Measurements from ENCODE around the gene GSG1L.

Gene GSG1L

DNA sequence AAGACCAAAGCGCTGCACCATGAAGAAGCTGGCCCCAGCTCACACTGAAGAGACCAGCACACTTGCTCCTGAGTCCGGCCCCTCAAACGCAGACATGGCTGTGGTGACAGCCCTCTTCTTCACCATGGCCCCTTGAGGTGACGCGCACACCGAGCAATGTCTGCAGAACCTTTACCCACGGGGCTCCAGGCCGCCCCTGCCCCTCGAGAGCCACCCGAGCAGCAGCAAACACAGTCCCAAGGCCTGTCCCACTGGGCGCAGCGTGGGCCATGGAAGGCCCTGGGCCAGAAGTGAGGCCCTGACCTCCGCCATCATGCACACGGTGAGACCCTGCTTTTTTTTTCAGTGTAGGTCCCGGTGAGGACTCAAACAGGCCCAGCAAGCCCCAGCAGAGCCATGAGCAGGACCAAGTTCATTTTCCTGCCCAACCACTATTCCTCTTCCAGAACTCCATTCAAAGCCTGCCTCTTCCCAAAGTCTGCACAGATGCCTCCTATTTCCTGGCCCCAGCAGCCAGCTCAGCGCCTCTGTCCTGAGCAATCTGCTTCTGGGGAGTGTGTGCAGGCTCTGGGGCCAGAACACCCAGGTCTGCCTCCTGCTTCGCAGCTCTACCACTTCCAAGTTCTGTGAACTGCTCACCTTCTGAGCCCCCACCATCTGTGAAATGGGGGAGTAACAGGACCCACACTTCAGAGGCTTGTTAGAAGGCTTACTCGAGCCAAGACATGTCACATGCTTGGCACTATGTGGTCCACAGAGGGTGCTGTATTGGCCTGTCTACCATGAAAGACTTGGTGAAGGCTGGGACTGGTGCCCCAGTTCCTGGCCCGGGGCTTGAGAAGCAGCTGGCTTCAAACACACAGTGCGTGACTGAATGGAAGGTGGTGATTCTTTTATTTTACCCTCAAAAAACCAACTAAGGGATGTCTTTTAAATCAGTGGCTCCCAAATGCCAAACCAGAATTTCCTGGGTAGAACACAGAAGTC, 35.7 kb upstream of the GSG1L start:
- DNase-seq = no peak
- Mint-ChIP-seq H3K9me3 (no peaks in the 10 kb centered on the region), H3K27ac (peak overlapping the region in 1 of 2 donors; percentile 13), H3K4me3 (no peak overlapping the region), H3K27me3 (no peaks in the 10 kb centered on the region), H3K4me1 (peaks cover 5% of the 10 kb centered on the region)
- ATAC-seq = no peak

DNA sequence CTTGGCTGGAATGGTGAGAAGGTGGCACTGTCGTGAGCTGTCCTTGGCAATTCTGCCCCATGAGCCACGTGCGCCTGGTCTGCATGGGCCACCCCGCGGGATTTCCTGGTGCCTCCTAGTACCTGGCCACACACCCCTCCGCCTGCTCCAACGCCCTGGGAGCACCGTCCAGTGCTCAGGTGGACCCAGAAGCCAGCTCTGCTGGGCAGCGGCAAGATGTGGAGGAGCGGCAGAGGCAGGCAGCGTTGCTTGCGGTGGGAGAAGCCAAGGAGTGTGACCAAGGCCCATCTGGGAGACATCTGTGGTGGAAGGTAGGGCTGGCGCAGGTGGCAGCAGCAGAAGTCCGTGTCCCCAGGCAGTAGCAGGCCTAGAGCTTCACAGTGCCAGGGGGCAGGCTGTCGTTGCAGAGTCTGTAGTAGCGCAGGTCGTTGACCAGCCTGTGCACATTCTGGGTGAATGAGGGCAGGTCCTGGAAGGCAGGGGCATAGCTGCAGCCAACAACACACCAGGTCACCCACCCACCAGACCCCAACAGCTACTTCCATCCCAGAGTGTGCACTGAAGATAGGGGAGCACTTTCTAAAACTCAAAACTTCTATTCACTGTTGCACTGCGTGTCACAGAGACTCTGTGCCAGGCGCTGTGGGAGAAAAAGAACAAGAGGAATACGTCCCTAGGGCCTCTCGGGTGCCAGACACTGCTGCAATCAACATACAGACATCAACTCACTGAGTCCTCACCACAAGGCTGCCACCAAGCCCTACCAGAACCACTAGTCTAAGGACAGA, 34.9 kb upstream of the GSG1L start:
- Mint-ChIP-seq H3K27ac (peak overlapping the region in 1 of 2 donors; percentile 88), H3K4me1 (peaks cover 1% of the 10 kb centered on the region), H3K27me3 (no peaks in the 10 kb centered on the region), H3K9me3 (no peaks in the 10 kb centered on the region), H3K4me3 (no peak overlapping the region)
- DNase-seq (no peak), ATAC-seq (no peak)

DNA sequence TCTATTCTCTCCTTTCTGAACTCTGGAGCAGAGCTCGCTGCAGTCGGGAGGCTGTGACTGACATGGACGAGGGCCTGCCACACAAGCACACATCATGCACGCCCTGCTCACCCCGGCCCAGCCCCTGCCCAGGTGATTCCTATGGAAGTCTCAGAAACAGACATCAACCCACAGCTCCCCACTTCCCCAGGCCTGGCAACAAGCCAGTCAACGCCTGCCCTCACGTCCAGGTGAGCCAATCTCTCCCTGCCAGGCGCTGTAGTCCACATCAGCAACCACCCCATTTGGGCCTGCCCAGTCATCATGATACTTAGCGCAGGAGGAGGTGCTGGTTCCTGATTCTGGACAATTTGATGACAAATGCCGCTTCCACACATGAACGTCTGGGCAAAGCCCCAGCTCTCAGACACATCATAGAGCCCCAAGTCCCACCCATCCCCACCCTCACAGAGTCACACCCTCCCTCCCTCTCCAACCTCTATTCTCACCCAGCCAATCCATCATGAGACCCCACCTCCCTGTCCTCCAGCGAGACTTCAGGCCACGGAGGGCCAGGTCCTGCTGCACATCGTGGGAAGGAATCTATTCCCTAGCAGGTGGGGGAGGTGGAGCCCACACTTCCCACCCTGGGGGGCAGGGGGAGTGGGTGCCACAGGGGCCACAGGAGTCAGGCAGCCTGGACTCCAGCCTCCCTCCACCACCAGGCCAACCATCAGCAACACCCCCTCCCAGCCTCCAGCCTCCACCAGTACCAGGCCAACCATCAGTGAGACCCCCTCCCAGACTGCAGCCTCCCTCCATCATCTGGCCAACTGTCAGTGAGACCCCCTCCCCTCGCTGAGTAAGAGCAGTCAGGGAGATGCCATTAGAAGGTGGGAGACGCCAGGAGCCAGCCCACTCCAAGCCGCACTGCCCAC, 33.7 kb upstream of the GSG1L start:
- DNase-seq (no peak), ATAC-seq (no peak)
- H3K9me3 Mint-ChIP-seq = no peaks in the 10 kb centered on the region
- H3K27me3 Mint-ChIP-seq = no peaks in the 10 kb centered on the region
- H3K4me1 Mint-ChIP-seq = no peaks in the 10 kb centered on the region
- H3K4me3 Mint-ChIP-seq = peak overlapping the region in 1 of 2 donors; percentile 40
- H3K27ac Mint-ChIP-seq = peak overlapping the region in 1 of 2 donors; percentile 88

DNA sequence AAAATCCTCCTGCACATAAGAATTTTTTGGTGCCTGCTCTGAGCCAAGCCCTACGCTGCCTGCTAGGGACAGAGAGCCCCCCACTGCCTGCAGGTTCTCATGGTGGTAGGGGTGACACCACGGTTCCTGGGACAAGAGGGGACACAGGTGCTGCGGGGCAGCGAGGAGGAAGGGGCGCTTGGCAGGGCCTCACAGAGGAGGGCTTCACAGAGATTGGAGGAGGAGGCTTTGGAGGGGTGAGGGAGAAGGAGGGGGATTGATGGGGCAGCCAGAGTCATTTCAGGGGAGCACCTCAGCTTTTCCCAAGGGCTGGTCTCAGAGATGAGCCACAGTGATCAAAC, 29.8 kb upstream of the GSG1L start:
- no peak for DNase-seq
- Mint-ChIP-seq H3K27me3 (no peaks in the 10 kb centered on the region), H3K4me1 (peaks cover 12% of the 10 kb centered on the region), H3K27ac (peak overlapping the region in 1 of 2 donors; percentile 7), H3K9me3 (no peaks in the 10 kb centered on the region), H3K4me3 (no peak overlapping the region)
- ATAC-seq = no peak

DNA sequence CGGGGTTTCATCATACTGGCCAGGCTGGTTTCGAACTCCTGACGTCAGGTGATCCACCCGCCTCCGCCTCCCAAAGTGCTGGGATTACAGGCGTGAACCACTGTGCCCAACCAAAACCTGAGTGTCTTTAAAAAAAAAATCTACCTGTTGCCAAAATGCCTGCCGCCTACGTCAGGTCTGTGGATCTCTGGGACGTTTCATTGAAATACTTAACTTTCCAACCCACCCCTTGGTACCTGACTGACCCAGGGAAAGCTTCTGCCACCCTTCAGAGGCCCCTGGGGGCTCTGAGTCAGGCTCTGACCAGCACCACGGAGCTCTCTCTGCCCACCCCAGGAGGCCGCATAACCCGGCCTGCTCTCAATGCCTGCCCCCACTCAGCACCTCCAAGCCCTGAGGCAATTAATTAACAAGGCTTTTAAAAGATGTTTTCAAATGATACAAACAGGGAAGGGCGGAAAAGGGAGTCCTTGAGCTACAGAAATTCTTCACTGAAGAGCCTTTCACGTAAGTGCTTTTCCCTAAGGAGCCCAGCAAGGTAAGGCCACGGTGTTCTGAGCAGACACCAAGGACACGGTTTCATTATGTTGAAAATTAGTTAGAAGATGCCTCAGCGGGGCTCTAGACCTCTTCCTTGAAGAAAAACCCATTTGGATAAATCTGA, 29.3 kb upstream of the GSG1L start:
- ATAC-seq = no peak
- Mint-ChIP-seq H3K4me1 (peaks cover 12% of the 10 kb centered on the region), H3K27me3 (no peaks in the 10 kb centered on the region), H3K4me3 (no peak overlapping the region), H3K9me3 (no peaks in the 10 kb centered on the region), H3K27ac (peak overlapping the region in 1 of 2 donors; percentile 74)
- no peak for DNase-seq

DNA sequence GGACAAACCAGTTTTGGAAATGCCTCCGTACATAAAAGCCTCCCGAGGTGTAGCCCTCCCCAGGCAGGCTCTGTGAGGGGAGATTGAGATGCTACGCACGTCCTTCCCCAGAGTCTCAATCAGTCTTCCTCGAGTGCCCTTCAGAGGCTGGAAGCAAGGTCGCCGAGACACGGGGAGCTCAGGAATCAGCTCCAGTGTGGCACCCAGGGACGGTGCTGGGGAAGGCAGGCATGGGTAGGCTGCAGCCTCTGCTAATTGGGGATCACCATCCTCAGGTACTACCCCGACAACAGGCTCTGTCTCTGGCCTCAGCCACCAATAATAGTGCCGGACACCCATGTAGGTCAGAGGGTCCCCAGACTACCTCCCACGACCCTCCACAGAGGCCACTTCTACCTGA, 28.1 kb upstream of the GSG1L start:
- Mint-ChIP-seq H3K4me3 (no peak overlapping the region), H3K9me3 (no peaks in the 10 kb centered on the region), H3K27me3 (no peaks in the 10 kb centered on the region), H3K27ac (no peak overlapping the region), H3K4me1 (peaks cover 12% of the 10 kb centered on the region)
- DNase-seq = no peak
- ATAC-seq = no peak

DNA sequence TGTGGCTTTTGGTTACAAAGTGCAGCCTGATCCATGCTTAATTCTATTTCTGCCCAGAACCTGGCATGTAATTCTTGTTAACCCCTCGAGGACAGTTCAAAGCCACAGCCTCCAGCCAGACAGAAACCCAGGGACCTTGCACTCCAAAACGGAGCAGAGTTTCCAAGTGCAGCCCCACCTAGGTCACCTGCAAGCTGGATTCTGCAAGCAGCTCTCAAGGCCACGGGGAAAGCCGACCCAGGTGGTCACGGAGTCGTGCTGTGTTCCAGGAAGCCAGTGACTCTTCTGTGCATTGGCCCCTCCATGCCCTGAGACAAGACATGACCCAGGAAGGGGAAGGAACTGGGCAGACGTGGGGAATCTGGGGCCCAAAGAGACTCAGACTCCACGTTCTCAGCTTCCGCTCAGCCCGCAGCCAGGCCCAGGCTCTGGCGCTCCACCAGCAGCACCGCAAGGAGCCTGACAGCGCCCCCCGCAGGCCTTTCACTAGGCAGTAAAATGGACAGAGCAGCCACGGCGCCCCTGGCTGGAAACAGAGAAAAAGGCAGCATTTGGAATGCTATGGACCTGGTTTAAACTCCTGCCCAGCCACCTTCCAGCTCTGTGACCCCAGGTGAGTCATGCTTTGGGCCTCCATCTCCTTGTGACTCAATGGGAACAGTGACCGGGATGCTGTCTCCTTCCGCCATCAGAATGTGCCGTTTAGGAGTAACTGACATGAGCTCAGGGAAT, 27.3 kb upstream of the GSG1L start:
- ATAC-seq = no peak
- Mint-ChIP-seq H3K4me3 (no peak overlapping the region), H3K27ac (no peak overlapping the region), H3K4me1 (peaks cover 12% of the 10 kb centered on the region), H3K27me3 (no peaks in the 10 kb centered on the region), H3K9me3 (no peaks in the 10 kb centered on the region)
- no peak for DNase-seq

DNA sequence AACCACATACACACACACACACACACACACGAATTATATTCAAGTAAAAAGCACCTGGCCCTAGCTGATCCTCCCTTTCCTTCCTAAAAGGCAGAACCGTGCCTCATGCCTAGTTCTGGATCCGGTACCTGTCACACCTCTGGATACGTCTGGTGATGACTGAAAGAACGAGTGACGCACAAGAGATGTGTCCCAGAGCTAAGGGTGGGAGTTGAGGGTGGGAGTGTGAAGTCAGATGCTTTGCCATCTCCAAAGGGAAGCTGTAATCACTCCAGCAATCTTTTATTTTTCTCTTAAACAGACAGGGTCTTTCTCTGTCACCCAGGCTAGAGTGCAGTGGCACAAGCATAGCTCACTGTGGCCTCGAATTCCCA, 26.5 kb upstream of the GSG1L start:
- no peak overlapping the region for H3K4me3 Mint-ChIP-seq
- ATAC-seq = no peak
- peaks cover 12% of the 10 kb centered on the region for H3K4me1 Mint-ChIP-seq
- peak overlapping the region; percentile 16 to 35 for H3K27ac Mint-ChIP-seq
- no peaks in the 10 kb centered on the region for H3K27me3 Mint-ChIP-seq
- H3K9me3 Mint-ChIP-seq = no peaks in the 10 kb centered on the region
- DNase-seq = no peak

DNA sequence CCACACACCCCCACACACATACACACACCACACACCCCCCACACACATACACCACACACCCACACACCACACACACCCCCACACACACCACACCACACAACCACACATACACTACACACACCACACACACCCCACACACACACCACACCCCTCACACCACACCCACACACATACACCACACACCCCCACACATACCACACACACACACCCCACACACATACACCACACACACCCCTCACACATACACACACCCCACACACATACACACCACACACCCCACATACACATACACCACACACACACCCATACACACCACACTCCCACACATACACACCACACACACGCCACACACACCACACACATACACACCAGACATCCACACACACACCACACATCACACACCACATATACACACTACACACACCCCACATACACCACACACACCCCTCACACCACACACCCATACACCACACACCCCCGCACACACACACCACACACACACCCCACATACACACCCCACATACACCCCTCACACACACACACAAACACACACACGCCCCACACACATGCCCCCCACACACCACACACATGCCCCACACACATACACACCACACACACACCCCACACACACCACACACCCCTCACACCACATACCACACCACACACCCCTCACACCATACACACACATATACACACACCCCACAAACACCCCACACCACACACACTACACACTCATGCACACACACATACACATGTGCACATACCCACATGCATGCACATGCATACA, 25.9 kb upstream of the GSG1L start:
- Mint-ChIP-seq H3K9me3 (no peaks in the 10 kb centered on the region), H3K27ac (peak overlapping the region; percentile 57 to 83), H3K4me3 (no peak overlapping the region), H3K27me3 (no peaks in the 10 kb centered on the region), H3K4me1 (peaks cover 12% of the 10 kb centered on the region)
- ATAC-seq (peak; percentile 39), DNase-seq (no peak)

DNA sequence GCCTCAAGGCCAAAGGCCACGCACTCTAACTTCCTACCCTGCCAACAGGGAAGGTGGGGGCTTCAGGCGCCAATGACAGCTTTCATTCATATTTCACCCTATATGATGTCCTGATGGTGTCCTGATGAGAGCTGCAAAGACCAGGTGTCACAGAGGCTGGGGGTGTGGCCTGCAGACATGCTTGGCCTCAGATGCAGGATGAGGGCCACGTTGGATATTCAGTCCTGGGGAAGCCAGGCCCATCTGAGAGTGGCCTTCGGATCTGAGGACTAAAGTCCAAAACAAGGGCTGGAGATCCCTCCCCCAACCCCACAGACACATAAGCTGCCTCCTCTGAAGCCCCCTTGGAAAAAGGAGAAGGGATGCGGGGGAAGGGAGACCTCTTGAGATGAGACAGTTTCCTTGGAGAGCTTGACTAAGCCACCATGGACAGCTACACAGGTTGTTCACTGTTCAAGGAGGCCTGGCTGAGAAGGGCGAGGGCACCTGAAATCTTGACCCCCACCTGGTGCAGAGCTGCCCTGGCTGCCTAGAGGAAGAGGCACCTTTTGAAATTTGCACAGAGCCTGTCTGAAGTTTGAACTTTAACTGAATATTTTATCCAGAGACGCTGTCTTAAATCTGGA, 24.3 kb upstream of the GSG1L start:
- H3K4me1 Mint-ChIP-seq = peaks cover 12% of the 10 kb centered on the region
- H3K27ac Mint-ChIP-seq = no peak overlapping the region
- H3K9me3 Mint-ChIP-seq = no peaks in the 10 kb centered on the region
- no peaks in the 10 kb centered on the region for H3K27me3 Mint-ChIP-seq
- no peak for DNase-seq
- ATAC-seq = peak; percentile 38
- H3K4me3 Mint-ChIP-seq = no peak overlapping the region

DNA sequence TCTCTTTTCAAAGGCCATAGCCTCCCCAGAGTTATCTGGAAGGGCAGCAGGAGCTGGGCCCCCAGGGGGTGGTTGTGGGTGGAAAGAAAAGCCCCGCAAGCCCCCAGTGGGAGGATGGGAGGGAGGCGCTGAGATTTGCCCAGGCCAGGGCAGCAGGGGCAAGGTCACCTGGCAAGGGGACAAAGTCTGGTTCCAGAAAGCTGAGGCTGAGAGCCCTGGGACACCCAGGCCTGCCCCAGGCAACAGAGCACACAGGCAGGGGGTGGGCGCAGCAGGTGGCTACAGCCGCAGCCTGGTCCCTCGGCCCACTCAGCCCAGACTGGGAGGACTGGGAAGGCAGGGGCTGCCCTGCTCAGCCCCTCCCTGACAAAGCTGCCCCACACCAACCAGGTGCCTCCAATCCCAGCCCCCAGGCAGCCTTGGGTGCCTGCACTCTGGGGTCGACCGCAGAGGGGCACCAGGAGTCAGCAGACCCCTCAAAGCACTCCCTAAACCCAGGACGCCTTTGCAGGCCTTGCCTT, 23.7 kb upstream of the GSG1L start:
- no peak overlapping the region for H3K4me3 Mint-ChIP-seq
- H3K4me1 Mint-ChIP-seq = peaks cover 12% of the 10 kb centered on the region
- H3K27me3 Mint-ChIP-seq = no peaks in the 10 kb centered on the region
- DNase-seq (no peak), ATAC-seq (peak; percentile 14)
- H3K9me3 Mint-ChIP-seq = no peaks in the 10 kb centered on the region
- H3K27ac Mint-ChIP-seq = peak overlapping the region in 1 of 2 donors; percentile 59

DNA sequence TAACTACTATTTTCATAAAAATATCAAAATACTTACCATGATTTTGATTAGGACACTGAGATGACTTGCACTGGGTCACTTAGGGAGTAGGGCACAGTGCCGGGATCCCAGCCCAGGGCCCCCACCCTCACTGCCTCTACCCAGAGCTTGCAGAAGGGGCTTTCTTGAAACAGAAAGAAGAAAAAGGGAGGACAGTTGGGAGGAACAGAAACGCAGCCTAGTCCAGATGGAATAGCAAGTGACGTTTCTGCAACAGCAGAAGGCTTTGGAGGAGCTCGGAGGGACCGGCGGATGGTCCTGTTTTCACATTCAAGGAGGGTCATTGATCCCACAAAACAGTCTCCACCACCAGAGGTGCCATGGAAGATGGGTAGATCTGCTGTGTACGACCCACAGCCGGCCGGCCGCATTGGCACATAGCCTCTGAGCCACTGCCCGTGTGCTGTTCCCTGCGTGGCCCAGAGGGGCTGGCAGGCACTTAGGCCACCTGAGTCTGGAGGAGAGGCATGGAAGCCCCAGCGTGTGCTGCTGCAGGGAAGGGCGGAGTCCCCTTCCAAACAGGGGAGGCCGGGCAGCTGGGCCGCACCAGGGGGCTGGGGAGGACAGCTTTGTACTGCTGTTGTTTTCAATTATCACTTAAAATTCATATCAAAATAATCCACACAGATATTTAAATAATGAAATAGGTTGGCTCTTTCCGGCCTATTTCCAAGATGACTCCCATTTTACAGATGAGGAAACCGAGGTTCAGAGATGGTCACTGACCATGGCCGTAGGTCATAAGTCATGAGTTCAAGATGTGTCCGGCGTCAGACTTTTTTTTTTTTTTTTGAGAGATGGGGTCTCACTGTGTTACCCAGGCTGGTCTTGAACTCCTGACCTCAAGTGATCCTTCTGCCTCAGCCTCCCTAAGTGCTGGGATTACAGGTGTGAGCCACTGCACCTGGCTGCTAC, 22.9 kb upstream of the GSG1L start:
- Mint-ChIP-seq H3K9me3 (no peaks in the 10 kb centered on the region), H3K27me3 (no peaks in the 10 kb centered on the region), H3K4me3 (no peak overlapping the region), H3K27ac (peak overlapping the region in 1 of 2 donors; percentile 76), H3K4me1 (peaks cover 12% of the 10 kb centered on the region)
- DNase-seq (no peak), ATAC-seq (no peak)
